K562 (cell line): Measurements from ENCODE around the gene GGA2. TPM values are rescaled to one million over a fixed set of nuclear protein-coding genes. Genes with fewer than 3 reads are reported as not detected.

Source experiments
- ATAC-seq: fragments of 200-7000 bp; cut with Tn5 transposase; 3 replicates; pipeline ENCODE4 v1.9.1; 2020; ENCODE audit warnings: moderate library complexity
- BruUV-seq: library from RNA; stranded (reverse); fragments of 400-500 nt; replicated peaks from 2 replicates; lab custom pipeline; 2021; lab: Mats Ljungman, UMichigan
- CTCF ChIA-PET: fragments of 300-600 bp; formaldehyde crosslinking; extraction: SDS; loops from one replicate; lab custom pipeline; 2021; ENCODE audit warnings: low intra/inter-chr PET ratio; lab: Yijun Ruan, JAX
- POLR2A ChIA-PET: fragments of 300-600, 350-650 bp; sonication (Branson Sonifier 250); formaldehyde crosslinking; extraction: SDS; loops from one replicate; lab custom pipeline; 2021; ENCODE audit warnings: antibody characterized with exemption, inconsistent platforms; lab: Yijun Ruan, JAX
- DNase-seq, 4 experiments: peaks; one replicate each; pipeline versions ENCODE4 v3.0.0 to v3.0.0-alpha.2; 2011 to 2018; ENCODE audit warnings: low spot score in 3 of 4, mixed read lengths in 3 of 4; ENCODE audit errors: extremely low read depth in 1 of 4
- FAIRE-seq: peaks from 2 replicates; lab custom pipeline; 2011; peaks lifted over from hg19 to GRCh38; lab: Jason Lieb, UNC
- H2AFZ ChIP-seq: 2 replicates; pipeline ENCODE4 v1.6.0; 2011; ENCODE audit warnings: low read depth, low read length, control low read depth, inconsistent platforms
- H3K27ac ChIP-seq: fragments of 200-600 bp; 3 replicates; pipeline ENCODE4 v1.8.0; 2011; ENCODE audit warnings: low read depth, mild to moderate bottlenecking, control low read depth, inconsistent platforms, low read length, moderate library complexity, mixed read lengths; ENCODE audit errors: extremely low read depth
- H3K27me3 ChIP-seq, 2 experiments: fragments of 300-600 bp in 1 of 2; 2 replicates in 1 of 2; 3 replicates in 1 of 2; pipeline versions ENCODE4 v1.6.0 to v1.8.0; 2011; ENCODE audit warnings: inconsistent platforms in 2 of 2, low read length in 2 of 2, mild to moderate bottlenecking in 1 of 2, mixed read lengths in 1 of 2, moderate library complexity in 1 of 2; ENCODE audit not compliant: control insufficient read depth in 2 of 2, insufficient read depth in 2 of 2
- H3K36me3 ChIP-seq: fragments of 300-600 bp; 3 replicates; pipeline ENCODE4 v1.8.0; 2011; ENCODE audit warnings: mild to moderate bottlenecking, low read length, inconsistent platforms; ENCODE audit not compliant: control insufficient read depth, insufficient read depth
- H3K4me1 ChIP-seq, 2 experiments: fragments of 200-600 bp in 1 of 2; replicated peaks in 1 of 2; 2 replicates in 1 of 2; 3 replicates in 1 of 2; pipeline versions ENCODE4 v1.5.1 to v1.8.0; 2011; ENCODE audit warnings: inconsistent platforms in 2 of 2, low read length in 2 of 2, mild to moderate bottlenecking in 1 of 2, mixed read lengths in 1 of 2, moderate library complexity in 1 of 2; ENCODE audit not compliant: control insufficient read depth in 2 of 2, insufficient read depth in 2 of 2
- H3K4me2 ChIP-seq: 2 replicates; pipeline ENCODE4 v1.6.1; 2011; ENCODE audit warnings: low read length, control low read depth, inconsistent platforms, mixed read lengths; ENCODE audit not compliant: insufficient read depth
- H3K4me3 ChIP-seq: fragments of 200-600 bp; sonication (generic), shearing (Covaris generic); 2 replicates; pipeline ENCODE4 v1.5.1; 2016; ENCODE audit warnings: control low read depth, inconsistent platforms
- H3K79me2 ChIP-seq: fragments of 200-600 bp; 3 replicates; pipeline ENCODE4 v1.8.0; 2011; ENCODE audit warnings: low read length, inconsistent platforms; ENCODE audit not compliant: control insufficient read depth, insufficient read depth
- H3K9ac ChIP-seq, 2 experiments: 2 replicates each; pipeline versions ENCODE4 v1.6.0 to v1.6.1; 2011; ENCODE audit warnings: low read depth in 2 of 2, low read length in 2 of 2, control low read depth in 1 of 2, inconsistent platforms in 1 of 2, mild to moderate bottlenecking in 1 of 2, mixed read lengths in 1 of 2; ENCODE audit not compliant: insufficient read depth in 1 of 2
- H3K9me1 ChIP-seq: one replicate; pipeline ENCODE4 v1.6.0; 2011; ENCODE audit warnings: inconsistent platforms, mild to moderate bottlenecking, low read length, moderate library complexity; ENCODE audit not compliant: control insufficient read depth, insufficient read depth
- H3K9me3 ChIP-seq: replicated peaks from 2 replicates; pipeline ENCODE4 v1.5.1; 2011; ENCODE audit warnings: low read depth, low read length, inconsistent platforms; ENCODE audit not compliant: control insufficient read depth, insufficient read depth
- H4K20me1 ChIP-seq: replicated peaks from 2 replicates; pipeline ENCODE4 v1.6.1; 2011; ENCODE audit warnings: low read length, inconsistent platforms, mixed read lengths; ENCODE audit not compliant: control insufficient read depth, insufficient read depth
- ADNP ChIP-seq: fragments of 200-800 bp; sonication (Bioruptor generic); IDR thresholded peaks from 2 replicates; pipeline ENCODE4 v1.6.1; 2016; ENCODE audit warnings: missing genetic modification characterization, missing compliant biosample characterization
- DPF2 ChIP-seq: fragments of 450-650 bp; IDR thresholded peaks from 2 replicates; pipeline ENCODE4 v1.6.1; 2016
- ELF1 ChIP-seq: fragments of 200-800 bp; sonication (Bioruptor generic); IDR thresholded peaks from 2 replicates; pipeline ENCODE4 v1.6.1; 2016; ENCODE audit warnings: missing genetic modification characterization, missing compliant biosample characterization
- EP400 ChIP-seq: fragments of 450-650 bp; IDR thresholded peaks from 2 replicates; pipeline ENCODE4 v1.6.1; 2017; ENCODE audit warnings: antibody characterized with exemption, mild to moderate bottlenecking, moderate library complexity
- ETS1 ChIP-seq: conservative IDR thresholded peaks from 2 replicates; pipeline ENCODE4 v1.6.1; 2011; ENCODE audit warnings: low read depth, mild to moderate bottlenecking, low read length; ENCODE audit not compliant: control insufficient read depth
- FUS ChIP-seq: fragments of 200-400 bp; formaldehyde crosslinking; optimal IDR thresholded peaks from 2 replicates; pipeline ENCODE3; 2017; ENCODE audit warnings: low read depth, low read length
- HDAC8 ChIP-seq: fragments of 450-650 bp; IDR thresholded peaks from 2 replicates; pipeline ENCODE4 v1.6.1; 2016; ENCODE audit warnings: mild to moderate bottlenecking, missing genetic modification characterization, moderate library complexity, missing compliant biosample characterization
- MEF2A ChIP-seq: IDR thresholded peaks from 2 replicates; pipeline ENCODE4 v1.6.1; 2011; ENCODE audit warnings: low read depth, mild to moderate bottlenecking, low read length, moderate library complexity; ENCODE audit not compliant: control insufficient read depth
- MEF2D ChIP-seq: conservative IDR thresholded peaks from 2 replicates; pipeline ENCODE4 v1.6.1; 2016; ENCODE audit warnings: low read depth, missing genetic modification characterization, missing compliant biosample characterization
- NCOA4 ChIP-seq: fragments of 450-650 bp; IDR thresholded peaks from 2 replicates; pipeline ENCODE4 v1.6.1; 2018; ENCODE audit warnings: mild to moderate bottlenecking; ENCODE audit not compliant: partially characterized antibody
- SIN3A ChIP-seq, 2 experiments: fragments of 150-350 bp in 1 of 2; IDR thresholded peaks; 2 replicates each; pipeline ENCODE4 v1.6.1; 2011 to 2016; ENCODE audit warnings: borderline replicate concordance in 2 of 2, low read depth in 2 of 2, low read length in 2 of 2, mild to moderate bottlenecking in 2 of 2, moderate library complexity in 2 of 2; ENCODE audit not compliant: control insufficient read depth in 1 of 2
- SP1 ChIP-seq: sonication (generic); formaldehyde crosslinking; IDR thresholded peaks from 2 replicates; pipeline ENCODE4 v1.8.1; 2022; ENCODE audit warnings: mild to moderate bottlenecking, missing genetic modification reagents
- STAG1 ChIP-seq: sonication (generic); formaldehyde crosslinking; IDR thresholded peaks from 2 replicates; pipeline ENCODE4 v1.5.0; 2020; ENCODE audit warnings: missing genetic modification reagents, borderline replicate concordance
- ZNF197 ChIP-seq: fragments of 200-800 bp; sonication (Bioruptor generic); IDR thresholded peaks from 2 replicates; pipeline ENCODE4 v1.6.1; 2016; ENCODE audit warnings: low read depth, missing genetic modification characterization, missing compliant biosample characterization
- ZNF561 ChIP-seq: fragments of 450-650 bp; formaldehyde crosslinking; conservative IDR thresholded peaks from 2 replicates; pipeline ENCODE4 v1.4.0; 2020; ENCODE audit warnings: mild to moderate bottlenecking, moderate library complexity
- WGBS: fragments of 100-300 bp; shearing (Covaris generic); methylation state at CpG from one replicate; pipeline ENCODE4 v1.1.6; 2016; ENCODE audit warnings: low coverage, mixed read lengths; ENCODE audit not compliant: insufficient coverage; ENCODE audit errors: missing lambda C conversion rate; 5-methylcytosine and 5-hydroxymethylcytosine counted together
- in situ Hi-C: fragments of 300-500 bp; cut with MboI; formaldehyde crosslinking; loops from 4 replicates; pipeline ENCODE4 v1.15.0; 2018; ENCODE audit warnings: inconsistent platforms, mixed read lengths
- intact Hi-C: fragments of 100-400 bp; cut with micrococcal nuclease; formaldehyde crosslinking; loops from 2 replicates; pipeline ENCODE4 v1.14.2; 2022
- polyA plus RNA-seq, 8 experiments: library from polyadenylated mRNA; depleted of rRNA in 4 of 8; stranded (reverse) in 5 of 8; unstranded in 3 of 8; fragments of >200 nt; fragmentation: Nextera tagmentation in 2 of 8; fragmentation: Illumina TruSeq in 1 of 8; extraction: Ambion mirVana in 2 of 8; extraction: Trizol in 1 of 8; gene quantifications; 2 replicates each; pipeline versions ENCODE4 v1.2.1 to v1.2.3, GENCODE V29; 2011 to 2014; ENCODE audit warnings: inconsistent platforms in 1 of 8, missing spikeins in 1 of 8
- total RNA-seq, 7 experiments: library from RNA; depleted of rRNA in 6 of 7; stranded (reverse); fragments of >200 nt in 6 of 7; fragmentation: Illumina TruSeq in 2 of 7; extraction: Trizol in 2 of 7; gene quantifications; 2 replicates each; pipeline versions ENCODE4 v1.2.1 to v1.2.3, GENCODE V29; 2011 to 2021; ENCODE audit warnings: low replicate concordance in 1 of 7
- TF ChIP-seq, protein P1 (sequence below): IDR thresholded peaks from 2 replicates; pipeline ENCODE4 v1.6.1; 2014; ENCODE audit warnings: antibody characterized with exemption
- TF ChIP-seq, protein P2 (sequence below): fragments of 200-800 bp; sonication (Bioruptor generic); IDR thresholded peaks from 2 replicates; pipeline ENCODE4 v1.6.1; 2017; ENCODE audit warnings: missing genetic modification characterization, missing compliant biosample characterization

Gene GGA2
- total and polyA plus RNA-seq, 9 of the 15 experiments (the other 6 are each of a cell fraction or from before 2014, with no cell fraction given) = 11.9 to 133 (median 66.3) TPM

DNA sequence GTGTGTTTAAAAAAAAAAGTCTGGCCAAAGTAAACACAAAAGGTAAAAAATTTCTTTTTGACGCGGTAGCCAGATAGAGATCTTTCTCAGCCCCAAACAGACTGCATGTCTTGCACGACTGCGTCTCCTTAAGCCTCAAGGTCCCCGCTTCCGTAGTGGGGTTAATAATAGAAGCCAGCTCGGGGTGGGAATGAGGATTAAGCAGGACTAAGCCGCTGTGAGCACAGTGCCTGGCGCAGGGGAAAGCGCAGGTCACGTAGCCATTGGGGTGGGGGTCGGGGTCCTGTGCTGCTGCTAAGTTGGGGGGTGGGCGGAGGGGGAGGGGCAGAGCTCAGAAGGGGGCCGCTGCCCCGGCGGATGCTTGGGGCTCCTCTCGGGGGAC is 521 bp downstream of the GGA2 start:
- peak; percentile 32 for FAIRE-seq
- H3K79me2 ChIP-seq = peaks cover 55% of the 10 kb centered on the region
- TF ChIP-seq SIN3A (IDR thresholded peaks at IDR 0.05; ENCODE audit: borderline replicate concordance in 2 of 2, control insufficient read depth in 1 of 2, low read depth in 2 of 2, low read length in 2 of 2) (0 out of 4 replicates have a peak, but pooled peaks of 1 of the 2 experiments have one; percentile 26), STAG1 (CRISPR knock-in tag) (no peak), MEF2D (tag) (no peak), ZNF197 (CRISPR knock-in tag) (no peak), EP400 (no peak), NCOA4 (no peak), ETS1 (no peak), HDAC8 (no peak), ELF1 (peak; percentile 33; the same call in 1 of the 2 replicates), SP1 (CRISPR knock-in tag) (no peak), DPF2 (no peak), ZNF561 (CRISPR knock-in tag) (no peak), FUS (no peak), ADNP (tag) (no peak), MEF2A (peak; percentile 48; the same call in 1 of the 2 replicates)
- TF ChIP-seq, protein P1, sequence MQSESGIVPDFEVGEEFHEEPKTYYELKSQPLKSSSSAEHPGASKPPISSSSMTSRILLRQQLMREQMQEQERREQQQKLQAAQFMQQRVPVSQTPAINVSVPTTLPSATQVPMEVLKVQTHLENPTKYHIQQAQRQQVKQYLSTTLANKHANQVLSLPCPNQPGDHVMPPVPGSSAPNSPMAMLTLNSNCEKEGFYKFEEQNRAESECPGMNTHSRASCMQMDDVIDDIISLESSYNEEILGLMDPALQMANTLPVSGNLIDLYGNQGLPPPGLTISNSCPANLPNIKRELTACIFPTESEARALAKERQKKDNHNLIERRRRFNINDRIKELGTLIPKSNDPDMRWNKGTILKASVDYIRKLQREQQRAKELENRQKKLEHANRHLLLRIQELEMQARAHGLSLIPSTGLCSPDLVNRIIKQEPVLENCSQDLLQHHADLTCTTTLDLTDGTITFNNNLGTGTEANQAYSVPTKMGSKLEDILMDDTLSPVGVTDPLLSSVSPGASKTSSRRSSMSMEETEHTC = 0 out of 2 replicates have a peak, but pooled peaks have one; percentile 5
- TF ChIP-seq, protein P2, sequence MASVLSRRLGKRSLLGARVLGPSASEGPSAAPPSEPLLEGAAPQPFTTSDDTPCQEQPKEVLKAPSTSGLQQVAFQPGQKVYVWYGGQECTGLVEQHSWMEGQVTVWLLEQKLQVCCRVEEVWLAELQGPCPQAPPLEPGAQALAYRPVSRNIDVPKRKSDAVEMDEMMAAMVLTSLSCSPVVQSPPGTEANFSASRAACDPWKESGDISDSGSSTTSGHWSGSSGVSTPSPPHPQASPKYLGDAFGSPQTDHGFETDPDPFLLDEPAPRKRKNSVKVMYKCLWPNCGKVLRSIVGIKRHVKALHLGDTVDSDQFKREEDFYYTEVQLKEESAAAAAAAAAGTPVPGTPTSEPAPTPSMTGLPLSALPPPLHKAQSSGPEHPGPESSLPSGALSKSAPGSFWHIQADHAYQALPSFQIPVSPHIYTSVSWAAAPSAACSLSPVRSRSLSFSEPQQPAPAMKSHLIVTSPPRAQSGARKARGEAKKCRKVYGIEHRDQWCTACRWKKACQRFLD = 0 out of 2 replicates have a peak, but pooled peaks have one; percentile 2

More for the DNA sequence above, 521 bp downstream of the GGA2 start:
- Histone ChIP-seq H3K27ac (peak overlapping the region; percentile 83), H3K4me1 (peaks cover 39 to 43% of the 10 kb centered on the region in 2 experiments; a peak in 4 of 5 replicates), H3K9me1 (peaks cover 13% of the 10 kb centered on the region), H3K4me2 (peak overlapping the region; percentile 88), H4K20me1 (peaks cover 21% of the 10 kb centered on the region), H3K4me3 (peak overlapping the region; percentile 62), H3K27me3 (no peaks in the 10 kb centered on the region), H3K9ac (peak overlapping the region; percentile 73 to 95), H2AFZ (peak overlapping the region; percentile 41; the same call in 1 of the 2 replicates), H3K9me3 (no peaks in the 10 kb centered on the region), H3K36me3 (peaks cover 20% of the 10 kb centered on the region; the same call in 2 of the 3 replicates)
- under 1% methylated on average over 12 of the region's 17 CpGs for WGBS
- intact Hi-C loops (loop anchor here (2.0 to 5.0 kb wide), 2 partner anchors 47 to 72 kb away; partner anchors contain the start of genes EARS2 and UBFD1), in situ Hi-C loops (no loop called here)
- CTCF ChIA-PET = no interaction called here
- no TSS peak for BruUV-seq
- POLR2A ChIA-PET = interaction anchor here (0.6 to 2.6 kb wide), 5 partner anchors 10 to 49 kb away, joined by 3 to 11 read pairs (median 4); no protein-coding TSS in a partner anchor
- peak; percentile 41 for ATAC-seq
- DNase-seq = peak in 2 of 4 experiments; percentile 47 to 65
